SK-N-SH (cell line): ENCODE results near the gene PPHLN1.

Experiments
- EP300 ChIP-seq, 2 experiments: IDR thresholded peaks; 2 replicates each; pipeline versions ENCODE4 v1.4.0 to v1.6.1; 2012; ENCODE audit warnings: borderline replicate concordance in 1 of 2, low read depth in 1 of 2, low read length in 1 of 2
- EZH2phosphoT487 ChIP-seq: fragments of 200-600 bp; sonication (generic); IDR thresholded peaks from 2 replicates; pipeline ENCODE4 v1.6.1; 2017; ENCODE audit warnings: low read depth, mixed run types, mild to moderate bottlenecking, antibody characterized with exemption, moderate library complexity, borderline replicate concordance
- MXI1 ChIP-seq: IDR thresholded peaks from 2 replicates; pipeline ENCODE4 v1.6.1; 2012; ENCODE audit warnings: mild to moderate bottlenecking, low read depth, low read length, improper control_type of control experiment
- POLR2AphosphoS5 ChIP-seq: IDR thresholded peaks from 2 replicates; pipeline ENCODE4 v1.6.1; 2012; ENCODE audit warnings: low read depth, low read length
- SIN3A ChIP-seq: IDR thresholded peaks from 2 replicates; pipeline ENCODE4 v1.6.1; 2012; ENCODE audit warnings: low read depth, mild to moderate bottlenecking, low read length, moderate library complexity, borderline replicate concordance
- SMC3 ChIP-seq: IDR thresholded peaks from 2 replicates; pipeline ENCODE4 v1.6.1; 2012; ENCODE audit warnings: low read depth, low read length, improper control_type of control experiment
- TF ChIP-seq, protein P1 (sequence below): fragments of 200-600 bp; sonication (generic); IDR thresholded peaks from 2 replicates; pipeline ENCODE4 v1.6.1; 2017; ENCODE audit warnings: antibody characterized with exemption, mild to moderate bottlenecking, moderate library complexity
- TF ChIP-seq, protein P2 (sequence below): IDR thresholded peaks from 2 replicates; pipeline ENCODE4 v1.6.1; 2012; ENCODE audit warnings: mild to moderate bottlenecking, low read depth, low read length, moderate library complexity
- TF ChIP-seq, protein P3 (sequence below): IDR thresholded peaks from 2 replicates; pipeline ENCODE4; 2012

DNA sequence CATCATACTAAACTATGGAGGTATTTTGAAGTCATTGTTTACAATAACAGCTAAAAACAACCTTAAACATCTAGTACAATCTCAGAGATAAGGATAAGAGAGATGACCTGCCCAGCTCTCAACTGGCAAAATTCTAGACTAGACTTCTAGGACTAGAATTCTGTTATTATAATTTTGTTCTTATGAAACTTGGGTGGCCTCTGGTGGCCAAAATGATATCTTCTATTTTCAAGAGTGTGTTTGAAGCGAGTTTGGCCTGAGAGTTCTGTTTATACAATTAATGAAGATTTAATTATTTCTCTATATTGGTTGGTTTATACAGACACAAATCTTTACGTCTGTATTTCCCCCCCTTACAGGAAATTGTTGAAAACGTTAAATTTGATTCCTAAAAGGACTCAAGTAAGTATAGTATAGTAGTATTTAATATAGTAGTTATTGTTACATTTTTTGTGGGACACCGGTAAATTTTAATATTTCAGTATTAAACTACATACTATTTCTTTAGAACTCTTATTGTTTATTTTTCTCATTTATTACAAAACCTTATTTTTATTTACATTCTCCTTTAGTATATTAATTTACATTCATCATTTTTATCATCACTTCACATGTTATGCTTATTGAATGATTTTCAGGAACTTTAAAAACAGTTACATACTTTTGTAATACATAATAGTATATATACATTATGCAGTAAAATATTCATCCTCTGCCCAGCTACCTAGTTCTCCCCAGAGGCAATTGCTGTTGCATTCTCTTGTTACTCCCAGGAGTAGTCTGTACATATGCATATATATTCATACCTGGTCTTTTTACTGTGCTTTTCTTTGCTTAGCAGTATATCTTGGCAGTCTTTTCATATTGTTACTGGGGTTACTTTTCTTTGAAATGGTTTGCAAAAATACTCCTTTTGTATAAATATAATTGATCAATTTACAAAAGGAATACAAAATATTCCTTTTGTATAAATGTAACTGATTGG is 6.6 kb downstream of the PPHLN1 start:
- TF ChIP-seq EP300 (IDR thresholded peaks at IDR 0.05; ENCODE audit: borderline replicate concordance in 1 of 2, low read depth in 1 of 2, low read length in 1 of 2) (no peak), POLR2AphosphoS5 (no peak), EZH2phosphoT487 (no peak), MXI1 (no peak), SMC3 (peak; percentile 41; the same call in 1 of the 2 replicates), SIN3A (no peak)
- TF ChIP-seq, protein P1, sequence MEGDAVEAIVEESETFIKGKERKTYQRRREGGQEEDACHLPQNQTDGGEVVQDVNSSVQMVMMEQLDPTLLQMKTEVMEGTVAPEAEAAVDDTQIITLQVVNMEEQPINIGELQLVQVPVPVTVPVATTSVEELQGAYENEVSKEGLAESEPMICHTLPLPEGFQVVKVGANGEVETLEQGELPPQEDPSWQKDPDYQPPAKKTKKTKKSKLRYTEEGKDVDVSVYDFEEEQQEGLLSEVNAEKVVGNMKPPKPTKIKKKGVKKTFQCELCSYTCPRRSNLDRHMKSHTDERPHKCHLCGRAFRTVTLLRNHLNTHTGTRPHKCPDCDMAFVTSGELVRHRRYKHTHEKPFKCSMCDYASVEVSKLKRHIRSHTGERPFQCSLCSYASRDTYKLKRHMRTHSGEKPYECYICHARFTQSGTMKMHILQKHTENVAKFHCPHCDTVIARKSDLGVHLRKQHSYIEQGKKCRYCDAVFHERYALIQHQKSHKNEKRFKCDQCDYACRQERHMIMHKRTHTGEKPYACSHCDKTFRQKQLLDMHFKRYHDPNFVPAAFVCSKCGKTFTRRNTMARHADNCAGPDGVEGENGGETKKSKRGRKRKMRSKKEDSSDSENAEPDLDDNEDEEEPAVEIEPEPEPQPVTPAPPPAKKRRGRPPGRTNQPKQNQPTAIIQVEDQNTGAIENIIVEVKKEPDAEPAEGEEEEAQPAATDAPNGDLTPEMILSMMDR: peak; percentile 77
- TF ChIP-seq, protein P2, sequence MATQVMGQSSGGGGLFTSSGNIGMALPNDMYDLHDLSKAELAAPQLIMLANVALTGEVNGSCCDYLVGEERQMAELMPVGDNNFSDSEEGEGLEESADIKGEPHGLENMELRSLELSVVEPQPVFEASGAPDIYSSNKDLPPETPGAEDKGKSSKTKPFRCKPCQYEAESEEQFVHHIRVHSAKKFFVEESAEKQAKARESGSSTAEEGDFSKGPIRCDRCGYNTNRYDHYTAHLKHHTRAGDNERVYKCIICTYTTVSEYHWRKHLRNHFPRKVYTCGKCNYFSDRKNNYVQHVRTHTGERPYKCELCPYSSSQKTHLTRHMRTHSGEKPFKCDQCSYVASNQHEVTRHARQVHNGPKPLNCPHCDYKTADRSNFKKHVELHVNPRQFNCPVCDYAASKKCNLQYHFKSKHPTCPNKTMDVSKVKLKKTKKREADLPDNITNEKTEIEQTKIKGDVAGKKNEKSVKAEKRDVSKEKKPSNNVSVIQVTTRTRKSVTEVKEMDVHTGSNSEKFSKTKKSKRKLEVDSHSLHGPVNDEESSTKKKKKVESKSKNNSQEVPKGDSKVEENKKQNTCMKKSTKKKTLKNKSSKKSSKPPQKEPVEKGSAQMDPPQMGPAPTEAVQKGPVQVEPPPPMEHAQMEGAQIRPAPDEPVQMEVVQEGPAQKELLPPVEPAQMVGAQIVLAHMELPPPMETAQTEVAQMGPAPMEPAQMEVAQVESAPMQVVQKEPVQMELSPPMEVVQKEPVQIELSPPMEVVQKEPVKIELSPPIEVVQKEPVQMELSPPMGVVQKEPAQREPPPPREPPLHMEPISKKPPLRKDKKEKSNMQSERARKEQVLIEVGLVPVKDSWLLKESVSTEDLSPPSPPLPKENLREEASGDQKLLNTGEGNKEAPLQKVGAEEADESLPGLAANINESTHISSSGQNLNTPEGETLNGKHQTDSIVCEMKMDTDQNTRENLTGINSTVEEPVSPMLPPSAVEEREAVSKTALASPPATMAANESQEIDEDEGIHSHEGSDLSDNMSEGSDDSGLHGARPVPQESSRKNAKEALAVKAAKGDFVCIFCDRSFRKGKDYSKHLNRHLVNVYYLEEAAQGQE: no peak
- TF ChIP-seq, protein P3, sequence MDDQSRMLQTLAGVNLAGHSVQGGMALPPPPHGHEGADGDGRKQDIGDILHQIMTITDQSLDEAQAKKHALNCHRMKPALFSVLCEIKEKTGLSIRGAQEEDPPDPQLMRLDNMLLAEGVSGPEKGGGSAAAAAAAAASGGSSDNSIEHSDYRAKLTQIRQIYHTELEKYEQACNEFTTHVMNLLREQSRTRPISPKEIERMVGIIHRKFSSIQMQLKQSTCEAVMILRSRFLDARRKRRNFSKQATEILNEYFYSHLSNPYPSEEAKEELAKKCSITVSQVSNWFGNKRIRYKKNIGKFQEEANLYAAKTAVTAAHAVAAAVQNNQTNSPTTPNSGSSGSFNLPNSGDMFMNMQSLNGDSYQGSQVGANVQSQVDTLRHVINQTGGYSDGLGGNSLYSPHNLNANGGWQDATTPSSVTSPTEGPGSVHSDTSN: no peak
